ENCODE data around the gene LRP1B. TPM values are rescaled to one million over a fixed set of nuclear protein-coding genes. Genes with fewer than 3 reads are reported as not detected.

Gene LRP1B
- polyA plus RNA-seq, 1 of the 3 experiments (the other 2 are of a cell fraction), result 0.28 TPM

DNA sequence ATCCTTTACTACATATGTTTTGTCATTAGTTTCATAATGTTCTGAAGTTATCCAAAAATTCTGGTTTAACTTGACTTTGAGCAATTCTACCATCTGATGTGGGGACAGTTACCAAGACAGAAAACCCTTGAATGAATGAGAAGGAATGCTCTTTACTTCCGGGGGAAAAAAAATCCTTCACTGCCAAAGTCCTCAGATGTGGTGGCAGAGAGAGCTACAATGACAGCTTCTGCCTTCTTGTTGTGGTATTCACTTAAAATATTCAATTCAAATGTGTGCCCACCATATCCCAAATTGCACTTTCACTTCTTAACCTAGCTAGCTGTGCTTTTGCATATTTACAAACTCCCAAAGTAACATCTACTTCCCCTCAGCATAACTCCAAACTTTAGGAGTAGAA is 1818.9 kb downstream of the LRP1B start:
- Histone ChIP-seq H3K4me2 (no peak overlapping the region), H3K4me1 (ENCODE audit: control insufficient read depth in 1 of 2, insufficient read depth in 2 of 2, low read depth in 1 of 2, low read length in 1 of 2) (no peaks in the 10 kb centered on the region), H3K27me3 (ENCODE audit: insufficient read depth) (no peaks in the 10 kb centered on the region), H3K9me2 (no peaks in the 10 kb centered on the region), H3K9ac (no peak overlapping the region), H3K4me3 (ENCODE audit: low read depth in 2 of 2, low read length in 1 of 2) (no peak overlapping the region), H3K9me3 (no peaks in the 10 kb centered on the region), H3K36me3 (replicated peaks in 1 of 2; ENCODE audit: control insufficient read depth in 1 of 2, insufficient read depth in 2 of 2, low read length in 1 of 2) (no peaks in the 10 kb centered on the region), H3K79me2 (ENCODE audit: insufficient read depth) (no peaks in the 10 kb centered on the region), H3K27ac (ENCODE audit: low read depth in 2 of 2, low read length in 1 of 2) (no peak overlapping the region), H2AFZ (ENCODE audit: low read depth) (no peak overlapping the region), H4K20me1 (ENCODE audit: insufficient read depth) (no peaks in the 10 kb centered on the region), H3F3A (replicated peaks; ENCODE audit: insufficient read depth) (no peaks in the 10 kb centered on the region)
- 38% methylated on average over 1 of the region's 1 CpG for WGBS (ENCODE audit: low lambda C conversion rate)
- no peak for DNase-seq
- CTCF ChIA-PET, result no interaction called here
- POLR2A ChIA-PET, result no interaction called here
- TF ChIP-seq, protein P1, sequence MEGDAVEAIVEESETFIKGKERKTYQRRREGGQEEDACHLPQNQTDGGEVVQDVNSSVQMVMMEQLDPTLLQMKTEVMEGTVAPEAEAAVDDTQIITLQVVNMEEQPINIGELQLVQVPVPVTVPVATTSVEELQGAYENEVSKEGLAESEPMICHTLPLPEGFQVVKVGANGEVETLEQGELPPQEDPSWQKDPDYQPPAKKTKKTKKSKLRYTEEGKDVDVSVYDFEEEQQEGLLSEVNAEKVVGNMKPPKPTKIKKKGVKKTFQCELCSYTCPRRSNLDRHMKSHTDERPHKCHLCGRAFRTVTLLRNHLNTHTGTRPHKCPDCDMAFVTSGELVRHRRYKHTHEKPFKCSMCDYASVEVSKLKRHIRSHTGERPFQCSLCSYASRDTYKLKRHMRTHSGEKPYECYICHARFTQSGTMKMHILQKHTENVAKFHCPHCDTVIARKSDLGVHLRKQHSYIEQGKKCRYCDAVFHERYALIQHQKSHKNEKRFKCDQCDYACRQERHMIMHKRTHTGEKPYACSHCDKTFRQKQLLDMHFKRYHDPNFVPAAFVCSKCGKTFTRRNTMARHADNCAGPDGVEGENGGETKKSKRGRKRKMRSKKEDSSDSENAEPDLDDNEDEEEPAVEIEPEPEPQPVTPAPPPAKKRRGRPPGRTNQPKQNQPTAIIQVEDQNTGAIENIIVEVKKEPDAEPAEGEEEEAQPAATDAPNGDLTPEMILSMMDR (IDR thresholded peaks at IDR 0.05), result no peak
- TF ChIP-seq, protein P2, sequence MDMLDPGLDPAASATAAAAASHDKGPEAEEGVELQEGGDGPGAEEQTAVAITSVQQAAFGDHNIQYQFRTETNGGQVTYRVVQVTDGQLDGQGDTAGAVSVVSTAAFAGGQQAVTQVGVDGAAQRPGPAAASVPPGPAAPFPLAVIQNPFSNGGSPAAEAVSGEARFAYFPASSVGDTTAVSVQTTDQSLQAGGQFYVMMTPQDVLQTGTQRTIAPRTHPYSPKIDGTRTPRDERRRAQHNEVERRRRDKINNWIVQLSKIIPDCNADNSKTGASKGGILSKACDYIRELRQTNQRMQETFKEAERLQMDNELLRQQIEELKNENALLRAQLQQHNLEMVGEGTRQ (IDR thresholded peaks at IDR 0.05; ENCODE audit: borderline replicate concordance, low read depth, low read length), result no peak
- TF ChIP-seq TCF12 (IDR thresholded peaks at IDR 0.05) (no peak), CHD2 (IDR thresholded peaks at IDR 0.05; ENCODE audit: low read length, partially characterized antibody) (no peak), FOXJ3 (CRISPR knock-in tag; IDR thresholded peaks at IDR 0.05) (no peak), YY1 (IDR thresholded peaks at IDR 0.05; ENCODE audit: low read depth) (no peak), SIN3A (IDR thresholded peaks at IDR 0.05; ENCODE audit: borderline replicate concordance, low read depth, low read length) (no peak), FOXM1 (IDR thresholded peaks at IDR 0.05; ENCODE audit: low read depth) (no peak), GATA2 (CRISPR knock-in tag; IDR thresholded peaks at IDR 0.05) (no peak)

DNA sequence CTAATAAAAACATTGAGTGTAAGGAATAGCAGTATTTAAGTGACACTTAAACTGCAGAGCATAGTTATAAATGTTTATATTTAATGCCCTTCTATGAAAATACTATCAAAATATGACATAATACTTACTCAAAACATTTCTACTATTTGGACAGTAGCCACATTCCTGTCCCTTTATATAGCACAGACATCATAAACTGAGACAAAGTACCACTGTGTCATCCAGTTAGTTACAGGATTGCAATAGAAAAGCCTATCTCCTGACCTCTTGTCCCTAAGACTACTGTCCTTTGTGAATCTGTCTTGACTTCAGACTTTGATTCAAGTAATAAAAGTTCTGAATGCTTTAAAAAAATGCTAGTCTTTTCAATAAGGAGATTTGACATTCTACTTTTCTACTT is 1822.1 kb downstream of the LRP1B start:
- H3K9ac ChIP-seq, result no peak overlapping the region
- H3K79me2 ChIP-seq (ENCODE audit: insufficient read depth), result no peaks in the 10 kb centered on the region
- no peaks in the 10 kb centered on the region for H3F3A ChIP-seq (replicated peaks; ENCODE audit: insufficient read depth)
- H3K4me1 ChIP-seq (ENCODE audit: control insufficient read depth in 1 of 2, insufficient read depth in 2 of 2, low read depth in 1 of 2, low read length in 1 of 2), result no peaks in the 10 kb centered on the region
- no peaks in the 10 kb centered on the region for H4K20me1 ChIP-seq (ENCODE audit: insufficient read depth)
- no peaks in the 10 kb centered on the region for H3K27me3 ChIP-seq (ENCODE audit: insufficient read depth)
- ChIA-PET POLR2A (no interaction called here), CTCF (no interaction called here)
- no peak overlapping the region for H3K27ac ChIP-seq (ENCODE audit: low read depth in 2 of 2, low read length in 1 of 2)
- no peak overlapping the region for H3K4me2 ChIP-seq
- no peaks in the 10 kb centered on the region for H3K9me3 ChIP-seq
- TF ChIP-seq RFX5 (IDR thresholded peaks at IDR 0.05; ENCODE audit: low read length), result no peak
- TF ChIP-seq, protein P3, sequence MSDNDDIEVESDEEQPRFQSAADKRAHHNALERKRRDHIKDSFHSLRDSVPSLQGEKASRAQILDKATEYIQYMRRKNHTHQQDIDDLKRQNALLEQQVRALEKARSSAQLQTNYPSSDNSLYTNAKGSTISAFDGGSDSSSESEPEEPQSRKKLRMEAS (IDR thresholded peaks at IDR 0.05; ENCODE audit: low read depth), result no peak
- TF ChIP-seq GATA2 (CRISPR knock-in tag; IDR thresholded peaks at IDR 0.05), result no peak
- no peak for TF ChIP-seq FOXM1 (IDR thresholded peaks at IDR 0.05; ENCODE audit: low read depth)
- H2AFZ ChIP-seq (ENCODE audit: low read depth), result no peak overlapping the region
- DNase-seq, result no peak
- H3K4me3 ChIP-seq (ENCODE audit: low read depth in 2 of 2, low read length in 1 of 2), result no peak overlapping the region
- no peaks in the 10 kb centered on the region for H3K9me2 ChIP-seq
- H3K36me3 ChIP-seq (replicated peaks in 1 of 2; ENCODE audit: control insufficient read depth in 1 of 2, insufficient read depth in 2 of 2, low read length in 1 of 2), result no peaks in the 10 kb centered on the region
